NT2/D1 (cell line): Measurements from ENCODE around the gene EDN1.

Source experiments
- DNase-seq: peaks from one replicate; pipeline ENCODE4 v3.0.0-alpha.2; 2011; ENCODE audit warnings: low read depth, low spot score
- H3K27me3 ChIP-seq: 2 replicates; pipeline ENCODE4 v1.6.0; 2011; ENCODE audit warnings: mild to moderate bottlenecking; ENCODE audit not compliant: insufficient read length, insufficient read depth
- H3K36me3 ChIP-seq: 2 replicates; pipeline ENCODE4 v1.6.1; 2011; ENCODE audit warnings: mild to moderate bottlenecking, low read length, mixed read lengths; ENCODE audit not compliant: insufficient read depth, insufficient read length
- H3K4me1 ChIP-seq: 2 replicates; pipeline ENCODE4 v1.5.1; 2011; ENCODE audit not compliant: insufficient read depth, insufficient read length
- H3K4me3 ChIP-seq: 2 replicates; pipeline ENCODE4 v1.5.1; 2011; ENCODE audit warnings: low read depth; ENCODE audit not compliant: insufficient read length
- H3K9ac ChIP-seq: 2 replicates; pipeline ENCODE4 v1.6.0; 2011; ENCODE audit warnings: low read depth; ENCODE audit not compliant: insufficient read length
- H3K9me3 ChIP-seq: 2 replicates; pipeline ENCODE4 v1.5.1; 2011; ENCODE audit warnings: mild to moderate bottlenecking, low read length; ENCODE audit not compliant: insufficient read depth
- SUZ12 ChIP-seq: IDR thresholded peaks from 2 replicates; pipeline ENCODE4 v1.6.1; 2011; ENCODE audit not compliant: insufficient read length, insufficient read depth; ENCODE audit errors: extremely low read depth
- YY1 ChIP-seq: IDR thresholded peaks from 2 replicates; pipeline ENCODE4 v1.6.1; 2011; ENCODE audit not compliant: insufficient read length, insufficient read depth
- ZNF274 ChIP-seq: IDR thresholded peaks from 2 replicates; pipeline ENCODE4 v1.6.1; 2011; ENCODE audit warnings: mild to moderate bottlenecking, low read depth, low read length

Gene EDN1

GRCh38 chr6:12262236-12263061 is 27.7 kb upstream of the EDN1 start:
- no peak overlapping the region for H3K4me3 ChIP-seq
- no peaks in the 10 kb centered on the region for H3K27me3 ChIP-seq
- no peak for DNase-seq
- no peaks in the 10 kb centered on the region for H3K36me3 ChIP-seq
- no peaks in the 10 kb centered on the region for H3K9me3 ChIP-seq
- TF ChIP-seq ZNF274 (no peak), SUZ12 (no peak), YY1 (no peak)
- no peak overlapping the region for H3K9ac ChIP-seq
- H3K4me1 ChIP-seq, result no peaks in the 10 kb centered on the region

GRCh38 chr6:12263403-12263802 is 26.8 kb upstream of the EDN1 start:
- DNase-seq, result no peak

GRCh38 chr6:12264671-12265070 is 25.5 kb upstream of the EDN1 start:
- Histone ChIP-seq H3K4me1 (no peaks in the 10 kb centered on the region), H3K9me3 (no peaks in the 10 kb centered on the region), H3K9ac (no peak overlapping the region), H3K27me3 (no peaks in the 10 kb centered on the region), H3K4me3 (no peak overlapping the region), H3K36me3 (no peaks in the 10 kb centered on the region)
- TF ChIP-seq ZNF274 (no peak), YY1 (no peak), SUZ12 (no peak)
- DNase-seq, result no peak

More at GRCh38 chr6:12263403-12263802, 26.8 kb upstream of the EDN1 start:
- Histone ChIP-seq H3K27me3 (no peaks in the 10 kb centered on the region), H3K4me1 (no peaks in the 10 kb centered on the region), H3K36me3 (no peaks in the 10 kb centered on the region), H3K9ac (no peak overlapping the region), H3K9me3 (no peaks in the 10 kb centered on the region), H3K4me3 (no peak overlapping the region)
- TF ChIP-seq YY1, result no peak

- H3K9ac ChIP-seq, result no peak overlapping the region
- H3K27me3 ChIP-seq, result no peaks in the 10 kb centered on the region
- H3K9me3 ChIP-seq, result no peaks in the 10 kb centered on the region
- H3K4me3 ChIP-seq, result no peak overlapping the region
- no peak for DNase-seq
- TF ChIP-seq ZNF274 (no peak), YY1 (no peak), SUZ12 (no peak)
- H3K4me1 ChIP-seq, result no peaks in the 10 kb centered on the region
- H3K36me3 ChIP-seq, result no peaks in the 10 kb centered on the region
Observed at GRCh38 chr6:12265296-12265695, 24.9 kb upstream of the EDN1 start.

- no peaks in the 10 kb centered on the region for H3K36me3 ChIP-seq
- no peaks in the 10 kb centered on the region for H3K9me3 ChIP-seq
- H3K4me1 ChIP-seq, result no peaks in the 10 kb centered on the region
- no peak for DNase-seq
- no peak for TF ChIP-seq YY1
- TF ChIP-seq ZNF274, result no peak
- TF ChIP-seq SUZ12, result no peak
- no peaks in the 10 kb centered on the region for H3K27me3 ChIP-seq
- H3K9ac ChIP-seq, result no peak overlapping the region
- H3K4me3 ChIP-seq, result no peak overlapping the region
Observed at GRCh38 chr6:12265791-12266190, 24.4 kb upstream of the EDN1 start.

- no peak overlapping the region for H3K4me3 ChIP-seq
- H3K9ac ChIP-seq, result no peak overlapping the region
- no peaks in the 10 kb centered on the region for H3K36me3 ChIP-seq
- no peaks in the 10 kb centered on the region for H3K27me3 ChIP-seq
- H3K9me3 ChIP-seq, result peaks cover 4% of the 10 kb centered on the region; the same call in 1 of the 2 replicates
- no peak for DNase-seq
- H3K4me1 ChIP-seq, result no peaks in the 10 kb centered on the region
- TF ChIP-seq YY1, result no peak
- no peak for TF ChIP-seq ZNF274
- TF ChIP-seq SUZ12, result no peak
Observed at GRCh38 chr6:12266571-12266970, 23.6 kb upstream of the EDN1 start.

- DNase-seq, result no peak
- Histone ChIP-seq H3K27me3 (no peaks in the 10 kb centered on the region), H3K9me3 (peaks cover 10% of the 10 kb centered on the region; the same call in 1 of the 2 replicates), H3K36me3 (no peaks in the 10 kb centered on the region), H3K9ac (no peak overlapping the region), H3K4me1 (no peaks in the 10 kb centered on the region), H3K4me3 (no peak overlapping the region)
- no peak for TF ChIP-seq ZNF274
Observed at GRCh38 chr6:12269110-12269509, 21.1 kb upstream of the EDN1 start.
